ENCODE results near the gene AFAP1L2. TPM values are rescaled to one million over a fixed set of nuclear protein-coding genes. Genes with fewer than 3 reads are reported as not detected.

AFAP1L2 gene
- total RNA-seq, 5 donors from 2014 or later (not counting 1 experiment from before 2014, with no cell fraction given): 1.0 to 3.8 (median 2.1) TPM

- WGBS (ENCODE audit: insufficient coverage): 33% methylated on average over 2 of the region's 6 CpGs
- peaks cover 4 to 50% of the 10 kb centered on the region in 2 experiments for H3K27me3 ChIP-seq (replicated peaks in 1 of 2; ENCODE audit: control insufficient read depth in 2 of 2, extremely low read depth in 1 of 2, insufficient read depth in 2 of 2, low read length in 1 of 2)
- H3K27ac ChIP-seq (ENCODE audit: low read length): no peak overlapping the region
- no peak for DNase-seq
- peak in 1 of 4 experiments; percentile 15 for ATAC-seq (replicated peaks in 1 of 4)
- no peaks in the 10 kb centered on the region for H3K9me3 ChIP-seq
- ChIA-PET CTCF (interaction anchor here in 1 of 2 donors (0.8 kb wide), 1 partner anchor 391 kb away, joined by 3 read pairs; no protein-coding TSS in a partner anchor), POLR2A (no interaction called here)
- Mint-ChIP-seq H3K4me3 (no peak overlapping the region), H3K27me3 (peaks cover 44 to 83% of the 10 kb centered on the region in 2 donors), H3K4me1 (peaks cover 5 to 10% (median 7%) of the 10 kb centered on the region in 3 donors), H3K9me3 (no peaks in the 10 kb centered on the region), H3K27ac (no peak overlapping the region), H3K36me3 (no peaks in the 10 kb centered on the region)
- no peaks in the 10 kb centered on the region for H3K36me3 ChIP-seq (ENCODE audit: control insufficient read depth in 2 of 2, extremely low read depth in 1 of 2, insufficient read depth in 1 of 2, low read length in 1 of 2)
- no peaks in the 10 kb centered on the region for H3K4me1 ChIP-seq (ENCODE audit: control insufficient read depth in 1 of 2, extremely low read depth in 1 of 2, insufficient read depth in 2 of 2, low read length in 2 of 2)
- H3K4me3 ChIP-seq (ENCODE audit: control insufficient read depth in 1 of 2, extremely low read depth in 1 of 2, low read length in 1 of 2): no peak overlapping the region
Observed at GRCh38 chr10:114397651-114398145, 6.6 kb downstream of the AFAP1L2 start.

DNA sequence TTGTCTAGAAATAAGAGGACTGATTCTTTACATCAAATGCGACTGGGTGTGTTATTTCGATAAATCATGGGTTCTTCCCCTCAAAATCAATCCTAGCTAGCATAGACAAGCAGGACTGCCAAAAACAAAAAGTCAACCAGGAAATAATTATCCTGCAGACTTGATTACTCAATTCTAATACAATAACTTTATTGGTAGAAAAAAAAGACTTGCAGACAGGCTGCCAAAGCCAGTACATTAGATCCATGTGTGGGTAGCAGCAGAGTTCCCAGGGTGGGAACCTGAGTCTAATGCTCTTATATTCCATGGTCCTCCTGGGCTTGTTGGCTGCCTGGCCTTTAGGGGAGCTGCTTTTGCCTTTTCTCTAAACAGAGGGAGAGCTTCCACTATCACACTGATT is 7.8 kb downstream of the AFAP1L2 start:
- Histone ChIP-seq H3K9me3 (no peaks in the 10 kb centered on the region), H3K4me1 (ENCODE audit: control insufficient read depth in 1 of 2, extremely low read depth in 1 of 2, insufficient read depth in 2 of 2, low read length in 2 of 2) (no peaks in the 10 kb centered on the region), H3K27me3 (replicated peaks in 1 of 2; ENCODE audit: control insufficient read depth in 2 of 2, extremely low read depth in 1 of 2, insufficient read depth in 2 of 2, low read length in 1 of 2) (peaks cover 0 to 53% of the 10 kb centered on the region in 2 experiments), H3K27ac (ENCODE audit: low read length) (no peak overlapping the region), H3K36me3 (ENCODE audit: control insufficient read depth in 2 of 2, extremely low read depth in 1 of 2, insufficient read depth in 1 of 2, low read length in 1 of 2) (no peaks in the 10 kb centered on the region), H3K4me3 (ENCODE audit: control insufficient read depth in 1 of 2, extremely low read depth in 1 of 2, low read length in 1 of 2) (no peak overlapping the region)
- Mint-ChIP-seq H3K4me1 (peaks cover 5 to 9% (median 6%) of the 10 kb centered on the region in 3 donors), H3K27ac (no peak overlapping the region), H3K27me3 (peaks cover 33 to 73% of the 10 kb centered on the region in 2 donors), H3K36me3 (no peaks in the 10 kb centered on the region), H3K4me3 (no peak overlapping the region), H3K9me3 (no peaks in the 10 kb centered on the region)
- WGBS (ENCODE audit: insufficient coverage): 100% methylated on average over 1 of the region's 2 CpGs
- POLR2A ChIA-PET: no interaction called here
- no peak for DNase-seq
- ATAC-seq (replicated peaks in 1 of 4): no peak
- CTCF ChIA-PET: no interaction called here

GRCh38 chr10:114395366-114396022 is 8.8 kb downstream of the AFAP1L2 start:
- no peaks in the 10 kb centered on the region for H3K9me3 Mint-ChIP-seq
- ChIA-PET CTCF (no interaction called here), POLR2A (no interaction called here)
- H3K4me1 Mint-ChIP-seq: peaks cover 5 to 9% (median 6%) of the 10 kb centered on the region in 3 donors
- H3K36me3 ChIP-seq (ENCODE audit: control insufficient read depth in 2 of 2, extremely low read depth in 1 of 2, insufficient read depth in 1 of 2, low read length in 1 of 2): no peaks in the 10 kb centered on the region
- WGBS (ENCODE audit: insufficient coverage): 29% methylated on average over 3 of the region's 6 CpGs
- ATAC-seq (replicated peaks in 1 of 4) (no peak), DNase-seq (no peak)
- no peak overlapping the region for H3K4me3 ChIP-seq (ENCODE audit: control insufficient read depth in 1 of 2, extremely low read depth in 1 of 2, low read length in 1 of 2)
- H3K4me1 ChIP-seq (ENCODE audit: control insufficient read depth in 1 of 2, extremely low read depth in 1 of 2, insufficient read depth in 2 of 2, low read length in 2 of 2): no peaks in the 10 kb centered on the region
- peaks cover 0 to 51% of the 10 kb centered on the region in 2 experiments for H3K27me3 ChIP-seq (replicated peaks in 1 of 2; ENCODE audit: control insufficient read depth in 2 of 2, extremely low read depth in 1 of 2, insufficient read depth in 2 of 2, low read length in 1 of 2)
- H3K27ac ChIP-seq (ENCODE audit: low read length): no peak overlapping the region
- no peak overlapping the region for H3K27ac Mint-ChIP-seq
- peaks cover 27 to 64% of the 10 kb centered on the region in 2 donors for H3K27me3 Mint-ChIP-seq
- H3K9me3 ChIP-seq: no peaks in the 10 kb centered on the region
- H3K4me3 Mint-ChIP-seq: no peak overlapping the region
- no peaks in the 10 kb centered on the region for H3K36me3 Mint-ChIP-seq

- Mint-ChIP-seq H3K9me3 (no peaks in the 10 kb centered on the region), H3K27ac (no peak overlapping the region), H3K4me3 (no peak overlapping the region), H3K4me1 (peaks cover 5 to 9% (median 6%) of the 10 kb centered on the region in 3 donors), H3K27me3 (peaks cover 19 to 56% of the 10 kb centered on the region in 2 donors), H3K36me3 (no peaks in the 10 kb centered on the region)
- Histone ChIP-seq H3K4me1 (ENCODE audit: control insufficient read depth in 1 of 2, extremely low read depth in 1 of 2, insufficient read depth in 2 of 2, low read length in 2 of 2) (no peaks in the 10 kb centered on the region), H3K27me3 (replicated peaks in 1 of 2; ENCODE audit: control insufficient read depth in 2 of 2, extremely low read depth in 1 of 2, insufficient read depth in 2 of 2, low read length in 1 of 2) (peaks cover 0 to 44% of the 10 kb centered on the region in 2 experiments), H3K4me3 (ENCODE audit: control insufficient read depth in 1 of 2, extremely low read depth in 1 of 2, low read length in 1 of 2) (no peak overlapping the region), H3K9me3 (no peaks in the 10 kb centered on the region), H3K36me3 (ENCODE audit: control insufficient read depth in 2 of 2, extremely low read depth in 1 of 2, insufficient read depth in 1 of 2, low read length in 1 of 2) (no peaks in the 10 kb centered on the region), H3K27ac (ENCODE audit: low read length) (no peak overlapping the region)
- CTCF ChIA-PET: no interaction called here
- DNase-seq: no peak
- POLR2A ChIA-PET: no interaction called here
- WGBS (ENCODE audit: insufficient coverage): 38% methylated on average over 3 of the region's 6 CpGs
- ATAC-seq (replicated peaks in 1 of 4): no peak
Observed at GRCh38 chr10:114394531-114394930, 9.8 kb downstream of the AFAP1L2 start.

- no peak for DNase-seq
- Histone ChIP-seq H3K27ac (ENCODE audit: low read length) (no peak overlapping the region), H3K27me3 (replicated peaks in 1 of 2; ENCODE audit: control insufficient read depth in 2 of 2, extremely low read depth in 1 of 2, insufficient read depth in 2 of 2, low read length in 1 of 2) (peaks cover 0 to 41% of the 10 kb centered on the region in 2 experiments), H3K4me3 (ENCODE audit: control insufficient read depth in 1 of 2, extremely low read depth in 1 of 2, low read length in 1 of 2) (no peak overlapping the region), H3K4me1 (ENCODE audit: control insufficient read depth in 1 of 2, extremely low read depth in 1 of 2, insufficient read depth in 2 of 2, low read length in 2 of 2) (no peaks in the 10 kb centered on the region), H3K9me3 (no peaks in the 10 kb centered on the region), H3K36me3 (ENCODE audit: control insufficient read depth in 2 of 2, extremely low read depth in 1 of 2, insufficient read depth in 1 of 2, low read length in 1 of 2) (no peaks in the 10 kb centered on the region)
- H3K36me3 Mint-ChIP-seq: no peaks in the 10 kb centered on the region
- CTCF ChIA-PET: no interaction called here
- no peaks in the 10 kb centered on the region for H3K9me3 Mint-ChIP-seq
- WGBS (ENCODE audit: insufficient coverage): 84% methylated on average over 7 of the region's 7 CpGs
- peaks cover 13 to 51% of the 10 kb centered on the region in 2 donors for H3K27me3 Mint-ChIP-seq
- H3K4me3 Mint-ChIP-seq: no peak overlapping the region
- no peak for ATAC-seq (replicated peaks in 1 of 4)
- peaks cover 5 to 9% (median 6%) of the 10 kb centered on the region in 3 donors for H3K4me1 Mint-ChIP-seq
- POLR2A ChIA-PET: no interaction called here
- no peak overlapping the region for H3K27ac Mint-ChIP-seq
Observed at GRCh38 chr10:114393886-114394285, 10.4 kb downstream of the AFAP1L2 start.

- peaks cover 12 to 50% of the 10 kb centered on the region in 2 donors for H3K27me3 Mint-ChIP-seq
- ChIA-PET CTCF (no interaction called here), POLR2A (no interaction called here)
- H3K4me3 Mint-ChIP-seq: no peak overlapping the region
- no peak overlapping the region for H3K4me3 ChIP-seq (ENCODE audit: control insufficient read depth in 1 of 2, extremely low read depth in 1 of 2, low read length in 1 of 2)
- no peaks in the 10 kb centered on the region for H3K36me3 Mint-ChIP-seq
- no peaks in the 10 kb centered on the region for H3K4me1 ChIP-seq (ENCODE audit: control insufficient read depth in 1 of 2, extremely low read depth in 1 of 2, insufficient read depth in 2 of 2, low read length in 2 of 2)
- no peak overlapping the region for H3K27ac Mint-ChIP-seq
- peaks cover 0 to 37% of the 10 kb centered on the region in 2 experiments for H3K27me3 ChIP-seq (replicated peaks in 1 of 2; ENCODE audit: control insufficient read depth in 2 of 2, extremely low read depth in 1 of 2, insufficient read depth in 2 of 2, low read length in 1 of 2)
- no peaks in the 10 kb centered on the region for H3K36me3 ChIP-seq (ENCODE audit: control insufficient read depth in 2 of 2, extremely low read depth in 1 of 2, insufficient read depth in 1 of 2, low read length in 1 of 2)
- H3K27ac ChIP-seq (ENCODE audit: low read length): no peak overlapping the region
- peaks cover 5 to 9% (median 6%) of the 10 kb centered on the region in 3 donors for H3K4me1 Mint-ChIP-seq
- H3K9me3 Mint-ChIP-seq: no peaks in the 10 kb centered on the region
- ATAC-seq (replicated peaks in 1 of 4) (no peak), DNase-seq (no peak)
- no peaks in the 10 kb centered on the region for H3K9me3 ChIP-seq
- WGBS (ENCODE audit: insufficient coverage): 100% methylated on average over 2 of the region's 11 CpGs
Observed at GRCh38 chr10:114393482-114393881, 10.8 kb downstream of the AFAP1L2 start.

Measured in T-cell (primary cell).